ENCODE results near the gene KCNG4. TPM values are rescaled to one million over a fixed set of nuclear protein-coding genes. Genes with fewer than 3 reads are reported as not detected.

KCNG4 gene
- total RNA-seq, 1 experiment from 2014 or later = not detected

DNA sequence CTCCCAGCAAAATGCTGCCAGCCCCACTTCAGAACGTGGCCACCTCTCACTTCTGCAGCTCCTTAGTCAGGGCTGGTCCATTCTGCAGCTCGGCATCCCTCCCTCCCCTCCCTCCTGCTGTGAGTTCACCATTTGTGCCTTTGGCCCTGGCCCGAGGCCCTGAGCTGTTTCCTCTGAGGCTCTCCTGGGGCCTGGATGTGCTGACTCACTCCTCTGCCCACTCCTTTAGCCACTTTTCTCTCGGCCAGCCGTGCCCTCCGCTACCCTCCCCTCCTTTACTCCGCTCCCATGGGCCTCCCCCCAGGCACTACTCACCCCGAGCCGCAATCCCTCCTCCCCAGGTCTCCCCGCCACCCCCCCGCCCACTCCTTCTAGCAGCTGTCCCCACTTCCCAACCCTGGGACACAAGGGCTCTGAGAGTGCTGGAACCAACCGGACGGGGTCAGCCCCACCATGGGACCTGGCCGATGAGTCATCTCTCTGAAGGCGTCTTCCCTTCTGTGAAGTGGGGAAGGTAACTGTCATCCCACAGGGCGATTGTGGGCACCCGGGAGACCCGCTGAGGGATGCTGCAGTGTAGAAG, 11.5 kb downstream of the KCNG4 start:
- POLR2A ChIA-PET (ENCODE audit: low non-redundant PET) = no interaction called here
- intact Hi-C loops (cut with micrococcal nuclease; ENCODE audit: unreplicated experiment) = no loop called here
- Histone ChIP-seq H3K27me3 (replicated peaks; ENCODE audit: insufficient read depth, low read depth, low read length, poor library complexity) (peaks cover 4% of the 10 kb centered on the region), H3K9me3 (ENCODE audit: low read depth, low read length, poor library complexity, severe bottlenecking) (no peaks in the 10 kb centered on the region), H3K4me3 (ENCODE audit: low read depth, low read length, poor library complexity, severe bottlenecking) (no peak overlapping the region), H3K36me3 (ENCODE audit: insufficient read depth, low read length, poor library complexity, severe bottlenecking) (no peaks in the 10 kb centered on the region), H3K4me1 (ENCODE audit: insufficient read depth, low read length, poor library complexity, severe bottlenecking) (no peaks in the 10 kb centered on the region), H3K27ac (ENCODE audit: low read depth, low read length, poor library complexity, severe bottlenecking) (no peak overlapping the region)
- no peak for DNase-seq (ENCODE audit: low spot score)
- TF ChIP-seq CTCF (conservative IDR thresholded peaks at IDR 0.05; ENCODE audit: low read depth, low read length) (no peak), EZH2 (IDR thresholded peaks at IDR 0.05; ENCODE audit: borderline replicate concordance, low read depth, low read length, poor library complexity, severe bottlenecking) (no peak)
- CTCF ChIA-PET = no interaction called here
- no TSS peak for BruUV-seq (replicated peaks)

GRCh38 chr16:84227548-84227947, 12.3 kb downstream of the KCNG4 start:
- ChIA-PET CTCF (no interaction called here), POLR2A (ENCODE audit: low non-redundant PET) (no interaction called here)
- Histone ChIP-seq H3K4me1 (ENCODE audit: insufficient read depth, low read length, poor library complexity, severe bottlenecking) (no peaks in the 10 kb centered on the region), H3K27ac (ENCODE audit: low read depth, low read length, poor library complexity, severe bottlenecking) (no peak overlapping the region), H3K9me3 (ENCODE audit: low read depth, low read length, poor library complexity, severe bottlenecking) (no peaks in the 10 kb centered on the region), H3K36me3 (ENCODE audit: insufficient read depth, low read length, poor library complexity, severe bottlenecking) (no peaks in the 10 kb centered on the region), H3K4me3 (ENCODE audit: low read depth, low read length, poor library complexity, severe bottlenecking) (no peak overlapping the region), H3K27me3 (replicated peaks; ENCODE audit: insufficient read depth, low read depth, low read length, poor library complexity) (peaks cover 4% of the 10 kb centered on the region)
- no peak for TF ChIP-seq CTCF (conservative IDR thresholded peaks at IDR 0.05; ENCODE audit: low read depth, low read length)
- TF ChIP-seq EZH2 (IDR thresholded peaks at IDR 0.05; ENCODE audit: borderline replicate concordance, low read depth, low read length, poor library complexity, severe bottlenecking) = no peak
- no TSS peak for BruUV-seq (replicated peaks)
- no peak for DNase-seq (ENCODE audit: low spot score)
- intact Hi-C loops (cut with micrococcal nuclease; ENCODE audit: unreplicated experiment) = no loop called here

- Histone ChIP-seq H3K4me1 (ENCODE audit: insufficient read depth, low read length, poor library complexity, severe bottlenecking) (no peaks in the 10 kb centered on the region), H3K9me3 (ENCODE audit: low read depth, low read length, poor library complexity, severe bottlenecking) (no peaks in the 10 kb centered on the region), H3K27me3 (replicated peaks; ENCODE audit: insufficient read depth, low read depth, low read length, poor library complexity) (peaks cover 4% of the 10 kb centered on the region), H3K36me3 (ENCODE audit: insufficient read depth, low read length, poor library complexity, severe bottlenecking) (no peaks in the 10 kb centered on the region), H3K4me3 (ENCODE audit: low read depth, low read length, poor library complexity, severe bottlenecking) (no peak overlapping the region), H3K27ac (ENCODE audit: low read depth, low read length, poor library complexity, severe bottlenecking) (no peak overlapping the region)
- no peak for TF ChIP-seq EZH2 (IDR thresholded peaks at IDR 0.05; ENCODE audit: borderline replicate concordance, low read depth, low read length, poor library complexity, severe bottlenecking)
- no peak for TF ChIP-seq CTCF (conservative IDR thresholded peaks at IDR 0.05; ENCODE audit: low read depth, low read length)
- no peak for DNase-seq (ENCODE audit: low spot score)
- ChIA-PET POLR2A (ENCODE audit: low non-redundant PET) (no interaction called here), CTCF (no interaction called here)
- BruUV-seq (replicated peaks) = no TSS peak
- intact Hi-C loops (cut with micrococcal nuclease; ENCODE audit: unreplicated experiment) = no loop called here
These were observed 13.8 kb downstream of the KCNG4 start for GRCh38 chr16:84226026-84226425.
